Subcutaneous adipose tissue (tissue), 4 donors: ENCODE measurements around the gene ITPK1. TPM values are rescaled to one million over a fixed set of nuclear protein-coding genes. Genes with fewer than 3 reads are reported as not detected.

ENCODE experiments used
- CTCF ChIP-seq: fragments of 450-650 bp; IDR thresholded peaks from one replicate; pipeline ENCODE4 v1.5.1; 2016; ENCODE audit warnings: low read depth, mild to moderate bottlenecking, control low read depth, antibody characterized with exemption, moderate library complexity
- total RNA-seq, 4 donors: library from RNA; depleted of rRNA; stranded (reverse); fragments of >200 nt; gene quantifications; one replicate each; pipeline ENCODE4 v1.1.0, GENCODE V29; 2016

ITPK1 gene
- total RNA-seq, 4 donors from 2014 or later, result 53.4 to 109 (median 60.3) TPM

- TF ChIP-seq CTCF, result no peak
These were observed 130.8 kb downstream of the ITPK1 start for GRCh38 chr14:92984896-92985295.

- no peak for TF ChIP-seq CTCF
These were observed 131.5 kb downstream of the ITPK1 start for GRCh38 chr14:92984082-92984788.

GRCh38 chr14:92982956-92983355 lies 132.8 kb downstream of the ITPK1 start:
- TF ChIP-seq CTCF, result no peak

GRCh38 chr14:92981726-92982125 lies 134.0 kb downstream of the ITPK1 start:
- no peak for TF ChIP-seq CTCF

- no peak for TF ChIP-seq CTCF
These were observed 134.9 kb downstream of the ITPK1 start for GRCh38 chr14:92980866-92981265.

GRCh38 chr14:92978229-92979021 lies 137.3 kb downstream of the ITPK1 start:
- no peak for TF ChIP-seq CTCF

GRCh38 chr14:92976268-92976667 lies 139.5 kb downstream of the ITPK1 start:
- no peak for TF ChIP-seq CTCF
